ENCODE results near the gene LRRN2. TPM values are rescaled to one million over a fixed set of nuclear protein-coding genes. Genes with fewer than 3 reads are reported as not detected.

Gene LRRN2
- total and polyA plus RNA-seq, 11 donors, result 0.65 to 4.2 (median 1.5) TPM

DNA sequence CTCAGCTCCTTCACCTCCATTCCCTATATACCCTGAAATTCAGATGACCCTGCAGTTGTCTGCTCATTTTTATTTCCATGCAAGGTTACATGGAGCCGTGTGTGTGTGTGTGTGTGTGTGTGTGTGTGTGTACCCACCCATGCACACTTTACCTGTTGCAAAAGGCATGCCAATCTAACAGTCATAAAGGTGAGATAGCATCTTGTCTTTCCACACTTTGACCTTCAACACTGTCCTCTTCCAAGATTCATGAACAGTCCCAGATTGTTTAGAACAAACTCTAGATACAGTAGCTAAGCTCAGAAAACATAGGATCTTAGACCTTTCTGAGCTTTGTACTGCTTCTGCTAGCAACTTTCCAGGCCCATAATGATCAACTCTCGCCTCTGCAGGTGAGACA, 9.5 kb downstream of the LRRN2 start:
- Histone ChIP-seq H3K27ac (no peak overlapping the region), H3K9me3 (no peaks in the 10 kb centered on the region), H3K36me3 (no peaks in the 10 kb centered on the region), H3K4me3 (no peak overlapping the region), H3K4me1 (no peaks in the 10 kb centered on the region), H3K27me3 (peaks cover 0 to 23% (median 0%) of the 10 kb centered on the region in 9 donors)
- ATAC-seq (no peak), DNase-seq (no peak)
- intact Hi-C loops (cut with DNase I), result no loop called here
- 92 to 100% (median 93%) methylated on average over 1 to 2 of the region's 2 CpGs for WGBS, 4 donors
- TF ChIP-seq, protein P1, sequence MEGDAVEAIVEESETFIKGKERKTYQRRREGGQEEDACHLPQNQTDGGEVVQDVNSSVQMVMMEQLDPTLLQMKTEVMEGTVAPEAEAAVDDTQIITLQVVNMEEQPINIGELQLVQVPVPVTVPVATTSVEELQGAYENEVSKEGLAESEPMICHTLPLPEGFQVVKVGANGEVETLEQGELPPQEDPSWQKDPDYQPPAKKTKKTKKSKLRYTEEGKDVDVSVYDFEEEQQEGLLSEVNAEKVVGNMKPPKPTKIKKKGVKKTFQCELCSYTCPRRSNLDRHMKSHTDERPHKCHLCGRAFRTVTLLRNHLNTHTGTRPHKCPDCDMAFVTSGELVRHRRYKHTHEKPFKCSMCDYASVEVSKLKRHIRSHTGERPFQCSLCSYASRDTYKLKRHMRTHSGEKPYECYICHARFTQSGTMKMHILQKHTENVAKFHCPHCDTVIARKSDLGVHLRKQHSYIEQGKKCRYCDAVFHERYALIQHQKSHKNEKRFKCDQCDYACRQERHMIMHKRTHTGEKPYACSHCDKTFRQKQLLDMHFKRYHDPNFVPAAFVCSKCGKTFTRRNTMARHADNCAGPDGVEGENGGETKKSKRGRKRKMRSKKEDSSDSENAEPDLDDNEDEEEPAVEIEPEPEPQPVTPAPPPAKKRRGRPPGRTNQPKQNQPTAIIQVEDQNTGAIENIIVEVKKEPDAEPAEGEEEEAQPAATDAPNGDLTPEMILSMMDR (IDR thresholded peaks at IDR 0.05), result no peak
- no peak for TF ChIP-seq POLR2A (IDR thresholded peaks at IDR 0.05)

DNA sequence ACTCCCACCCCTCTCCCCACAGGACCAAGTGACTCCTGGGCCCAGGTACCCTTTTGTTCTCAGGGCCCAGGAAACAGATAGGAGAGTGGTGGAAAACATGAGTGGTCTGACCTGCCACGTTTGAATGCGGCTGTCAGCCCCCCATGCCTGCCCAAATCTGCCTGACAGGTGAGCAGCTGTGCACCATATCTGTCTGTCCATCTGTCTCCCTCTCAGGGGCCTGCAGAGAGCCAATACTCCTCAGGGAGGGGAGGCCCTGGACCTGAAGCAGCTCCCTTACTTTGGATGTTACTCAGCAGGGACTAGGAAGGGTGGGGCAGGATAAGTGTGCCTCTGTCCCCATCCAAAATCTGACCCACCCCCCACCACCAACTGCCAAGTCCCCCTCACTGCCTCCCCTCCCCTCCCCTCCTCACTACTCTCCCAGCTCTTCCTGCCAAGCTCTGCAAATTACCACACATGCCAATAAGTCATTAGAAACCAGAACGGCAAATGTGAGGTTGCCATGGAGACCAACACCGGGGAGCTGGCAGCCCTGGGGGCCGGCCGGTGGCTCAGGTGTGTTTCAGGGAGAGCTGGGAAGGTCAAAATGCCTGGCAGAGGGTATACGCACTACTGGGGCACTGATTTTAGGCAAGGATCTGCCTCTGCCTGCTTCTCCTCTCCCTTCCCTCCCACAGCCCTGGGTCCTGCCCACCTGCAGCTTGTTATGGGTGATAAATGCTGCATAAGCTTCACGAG, 11.5 kb downstream of the LRRN2 start:
- no peak overlapping the region for H3K4me3 ChIP-seq
- H3K27me3 ChIP-seq, result peaks cover 0 to 19% (median 0%) of the 10 kb centered on the region in 9 donors
- TF ChIP-seq, protein P1 (IDR thresholded peaks at IDR 0.05), result no peak
- intact Hi-C loops (cut with DNase I), result no loop called here
- H3K9me3 ChIP-seq, result no peaks in the 10 kb centered on the region
- H3K27ac ChIP-seq, result no peak overlapping the region
- no peak for ATAC-seq
- H3K36me3 ChIP-seq, result no peaks in the 10 kb centered on the region
- no peaks in the 10 kb centered on the region for H3K4me1 ChIP-seq
- 51 to 57% (median 55%) methylated on average over 7 to 8 of the region's 8 CpGs for WGBS, 4 donors
- DNase-seq, result no peak

DNA sequence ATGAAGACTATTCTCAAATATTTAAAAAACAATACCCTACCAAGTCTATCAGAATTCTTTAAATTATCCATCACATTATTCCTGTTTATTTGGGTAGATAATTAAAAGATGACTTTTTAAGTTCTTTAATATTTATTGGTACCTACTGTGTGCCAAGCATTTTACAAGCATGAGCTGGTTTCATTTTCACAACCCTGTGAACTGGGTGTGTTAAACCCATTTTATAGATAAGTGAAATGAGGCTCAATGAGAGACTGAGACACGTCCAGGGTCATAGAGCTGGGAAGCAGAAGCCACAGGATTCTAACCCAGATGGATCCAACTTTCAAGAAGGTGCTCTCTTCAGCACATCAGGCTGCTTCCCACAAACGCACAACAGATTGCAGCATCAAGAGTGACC, 12.3 kb downstream of the LRRN2 start:
- WGBS, 4 donors, result 86 to 95% (median 91%) methylated on average over 2 of the region's 2 CpGs
- intact Hi-C loops (cut with DNase I), result no loop called here
- DNase-seq (no peak), ATAC-seq (no peak)
- peaks cover 0 to 14% (median 0%) of the 10 kb centered on the region in 9 donors for H3K27me3 ChIP-seq
- TF ChIP-seq POLR2A (IDR thresholded peaks at IDR 0.05), result no peak
- TF ChIP-seq, protein P1 (IDR thresholded peaks at IDR 0.05), result no peak
- no peaks in the 10 kb centered on the region for H3K36me3 ChIP-seq
- H3K4me1 ChIP-seq, result no peaks in the 10 kb centered on the region
- no peak overlapping the region for H3K4me3 ChIP-seq
- H3K27ac ChIP-seq, result no peak overlapping the region
- H3K9me3 ChIP-seq, result no peaks in the 10 kb centered on the region

DNA sequence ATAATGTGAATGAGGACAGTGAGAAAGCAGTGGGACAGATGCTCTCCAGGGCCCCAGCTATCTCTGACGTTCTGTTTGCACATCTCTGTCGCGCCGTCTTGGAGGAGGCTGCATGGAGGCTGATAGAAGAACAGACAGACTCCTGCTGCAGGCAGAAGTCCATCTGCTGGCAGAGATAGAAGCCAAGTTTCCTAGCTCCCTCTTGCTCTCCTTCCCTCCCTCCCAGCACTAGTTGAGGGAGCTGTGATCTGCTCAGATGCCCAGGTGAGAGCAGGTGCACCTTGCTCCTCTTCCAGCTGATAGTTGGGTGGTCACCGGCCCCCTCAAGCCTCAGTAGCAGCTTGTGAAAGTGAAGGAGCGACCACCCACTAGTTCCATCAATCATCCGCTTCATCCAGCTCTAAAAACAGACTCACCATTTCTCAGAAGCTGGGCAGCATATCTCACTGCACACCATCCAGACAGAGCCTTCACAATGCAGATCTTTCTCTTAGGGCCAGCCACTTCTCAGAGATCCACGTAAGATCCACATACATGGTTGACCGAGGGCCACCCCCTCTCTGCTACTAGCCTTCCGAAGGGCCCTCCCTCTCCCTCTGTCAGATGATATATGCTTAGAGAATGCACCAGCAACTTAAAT, 12.9 kb downstream of the LRRN2 start:
- Histone ChIP-seq H3K27ac (no peak overlapping the region), H3K4me1 (no peaks in the 10 kb centered on the region), H3K9me3 (no peaks in the 10 kb centered on the region), H3K27me3 (peaks cover 0 to 12% (median 0%) of the 10 kb centered on the region in 9 donors), H3K4me3 (no peak overlapping the region), H3K36me3 (no peaks in the 10 kb centered on the region)
- intact Hi-C loops (cut with DNase I), result no loop called here
- TF ChIP-seq, protein P1 (IDR thresholded peaks at IDR 0.05), result no peak
- no peak for TF ChIP-seq POLR2A (IDR thresholded peaks at IDR 0.05)
- WGBS, 4 donors, result 71 to 78% (median 72%) methylated on average over 10 of the region's 10 CpGs
- ATAC-seq (no peak), DNase-seq (no peak)
